HEK293 (cell line): ENCODE results near the gene UNC93B1.

Experiments
- GLI4 ChIP-seq: fragments of 450-650 bp; formaldehyde crosslinking; IDR thresholded peaks from 2 replicates; pipeline ENCODE4 v1.5.1; 2016; ENCODE audit warnings: missing biosample characterization, missing genetic modification characterization
- RBAK ChIP-seq: fragments of 450-650 bp; formaldehyde crosslinking; IDR thresholded peaks from 2 replicates; pipeline ENCODE4 v1.5.1; 2016; ENCODE audit warnings: missing biosample characterization, missing genetic modification characterization
- ZNF155 ChIP-seq: fragments of 450-650 bp; formaldehyde crosslinking; IDR thresholded peaks from 2 replicates; pipeline ENCODE4 v1.5.1; 2016; ENCODE audit warnings: missing biosample characterization, missing genetic modification characterization
- ZNF548 ChIP-seq: fragments of 450-650 bp; formaldehyde crosslinking; IDR thresholded peaks from 2 replicates; pipeline ENCODE4 v1.5.1; 2016; ENCODE audit warnings: missing biosample characterization, missing genetic modification characterization
- ZNF692 ChIP-seq: fragments of 450-650 bp; formaldehyde crosslinking; IDR thresholded peaks from 2 replicates; pipeline ENCODE4 v1.5.1; 2016; ENCODE audit warnings: missing biosample characterization, missing genetic modification characterization
- ZSCAN23 ChIP-seq: fragments of 450-650 bp; formaldehyde crosslinking; IDR thresholded peaks from 2 replicates; pipeline ENCODE4 v1.5.1; 2016; ENCODE audit warnings: missing biosample characterization, missing genetic modification characterization
- ZSCAN30 ChIP-seq: fragments of 450-650 bp; IDR thresholded peaks from 2 replicates; pipeline ENCODE4 v1.5.1; 2018; ENCODE audit warnings: missing biosample characterization, mild to moderate bottlenecking, missing genetic modification characterization, moderate library complexity
- TF ChIP-seq, protein P1 (sequence below): fragments of 450-650 bp; formaldehyde crosslinking; IDR thresholded peaks from 2 replicates; pipeline ENCODE4 v1.5.1; 2016; ENCODE audit warnings: missing biosample characterization, missing genetic modification characterization
- TF ChIP-seq, protein P2 (sequence below): fragments of 450-650 bp; formaldehyde crosslinking; IDR thresholded peaks from 2 replicates; pipeline ENCODE4 v1.5.1; 2016; ENCODE audit warnings: missing biosample characterization, missing genetic modification characterization

DNA sequence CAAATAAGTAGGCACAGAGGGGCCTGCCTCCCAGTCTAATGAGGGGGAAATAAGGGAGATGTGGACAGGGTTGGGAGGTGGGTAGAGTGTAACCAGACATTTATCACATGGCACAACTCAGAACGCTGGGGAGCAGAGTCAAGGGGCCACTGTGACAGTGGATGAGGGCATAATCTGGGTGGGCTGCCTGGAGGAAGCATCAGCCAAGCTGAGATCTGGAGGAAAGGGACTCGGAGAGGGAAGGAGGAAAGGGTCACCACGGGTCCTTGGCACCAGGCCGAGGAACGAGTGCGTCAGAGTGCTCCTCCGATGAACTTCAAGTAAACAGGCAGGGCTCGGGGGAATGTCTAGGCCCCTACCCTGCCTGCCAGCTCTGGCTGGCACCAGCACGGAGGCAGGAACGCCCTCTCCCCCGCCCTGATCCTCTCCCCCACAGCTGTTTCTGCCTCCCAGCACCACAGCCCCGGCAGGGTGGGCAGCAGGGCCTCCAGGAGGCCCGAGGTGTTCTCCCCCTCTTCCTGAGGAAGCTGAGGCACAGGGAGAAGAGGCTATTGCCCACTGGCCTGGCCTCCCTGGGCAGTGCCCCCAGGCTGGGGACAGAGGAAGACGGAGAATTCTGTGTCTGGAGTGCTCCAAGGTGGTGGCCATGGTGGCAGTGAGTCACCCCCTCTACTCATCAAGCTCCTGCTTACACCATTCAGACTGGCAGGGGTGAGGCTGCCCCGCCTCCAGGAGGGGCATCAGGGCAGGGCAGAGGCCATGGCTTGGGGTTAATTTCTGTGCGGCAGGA is 10.5 kb upstream of the UNC93B1 start:
- TF ChIP-seq, protein P1, sequence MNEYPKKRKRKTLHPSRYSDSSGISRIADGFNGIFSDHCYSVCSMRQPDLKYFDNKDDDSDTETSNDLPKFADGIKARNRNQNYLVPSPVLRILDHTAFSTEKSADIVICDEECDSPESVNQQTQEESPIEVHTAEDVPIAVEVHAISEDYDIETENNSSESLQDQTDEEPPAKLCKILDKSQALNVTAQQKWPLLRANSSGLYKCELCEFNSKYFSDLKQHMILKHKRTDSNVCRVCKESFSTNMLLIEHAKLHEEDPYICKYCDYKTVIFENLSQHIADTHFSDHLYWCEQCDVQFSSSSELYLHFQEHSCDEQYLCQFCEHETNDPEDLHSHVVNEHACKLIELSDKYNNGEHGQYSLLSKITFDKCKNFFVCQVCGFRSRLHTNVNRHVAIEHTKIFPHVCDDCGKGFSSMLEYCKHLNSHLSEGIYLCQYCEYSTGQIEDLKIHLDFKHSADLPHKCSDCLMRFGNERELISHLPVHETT: no peak
- TF ChIP-seq, protein P2, sequence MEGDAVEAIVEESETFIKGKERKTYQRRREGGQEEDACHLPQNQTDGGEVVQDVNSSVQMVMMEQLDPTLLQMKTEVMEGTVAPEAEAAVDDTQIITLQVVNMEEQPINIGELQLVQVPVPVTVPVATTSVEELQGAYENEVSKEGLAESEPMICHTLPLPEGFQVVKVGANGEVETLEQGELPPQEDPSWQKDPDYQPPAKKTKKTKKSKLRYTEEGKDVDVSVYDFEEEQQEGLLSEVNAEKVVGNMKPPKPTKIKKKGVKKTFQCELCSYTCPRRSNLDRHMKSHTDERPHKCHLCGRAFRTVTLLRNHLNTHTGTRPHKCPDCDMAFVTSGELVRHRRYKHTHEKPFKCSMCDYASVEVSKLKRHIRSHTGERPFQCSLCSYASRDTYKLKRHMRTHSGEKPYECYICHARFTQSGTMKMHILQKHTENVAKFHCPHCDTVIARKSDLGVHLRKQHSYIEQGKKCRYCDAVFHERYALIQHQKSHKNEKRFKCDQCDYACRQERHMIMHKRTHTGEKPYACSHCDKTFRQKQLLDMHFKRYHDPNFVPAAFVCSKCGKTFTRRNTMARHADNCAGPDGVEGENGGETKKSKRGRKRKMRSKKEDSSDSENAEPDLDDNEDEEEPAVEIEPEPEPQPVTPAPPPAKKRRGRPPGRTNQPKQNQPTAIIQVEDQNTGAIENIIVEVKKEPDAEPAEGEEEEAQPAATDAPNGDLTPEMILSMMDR (tag by site-specific recombination): no peak
- TF ChIP-seq ZSCAN23 (no peak), ZSCAN30 (no peak), ZNF548 (no peak), RBAK (tag by site-specific recombination) (no peak), GLI4 (tag by site-specific recombination) (no peak), ZNF692 (no peak), ZNF155 (no peak)
